ENCODE data around the gene RPL18A.

DNA sequence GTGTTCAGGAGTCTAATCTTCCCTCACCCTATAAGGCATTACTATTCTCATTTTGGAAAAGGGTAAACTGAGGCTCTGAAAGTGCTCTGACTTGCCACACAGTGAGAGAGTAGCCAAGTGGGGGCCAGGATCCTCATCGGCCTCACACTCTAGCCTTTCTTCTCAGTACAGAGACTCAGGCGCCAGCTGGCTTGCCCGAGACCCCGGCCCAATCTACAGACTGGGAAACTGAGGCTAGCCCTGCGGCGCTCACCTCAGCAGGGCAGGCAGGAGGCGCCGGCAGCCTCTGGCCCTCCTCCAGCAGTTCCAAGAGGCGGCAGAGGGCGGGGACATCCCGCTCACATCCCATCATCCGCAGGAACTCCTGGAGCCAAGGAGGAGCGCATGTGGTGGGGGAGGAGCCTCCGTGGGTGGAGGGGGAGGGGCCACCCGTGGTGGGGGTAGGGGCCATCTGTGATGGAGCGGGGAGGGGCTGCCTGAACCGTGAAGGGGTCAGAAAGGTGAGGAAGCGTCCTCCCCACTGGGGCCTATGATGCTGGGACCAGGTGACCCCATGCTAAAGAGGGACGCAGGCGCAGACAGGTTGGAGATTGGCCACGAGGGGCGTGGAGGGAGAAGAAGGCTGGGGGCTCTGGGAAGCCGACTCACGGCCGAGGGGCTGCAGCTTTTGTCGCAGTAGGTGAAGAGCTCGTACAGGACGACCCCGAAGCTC is 29.7 kb upstream of the RPL18A start:
- no peak for TF ChIP-seq POLR2A (IDR thresholded peaks at IDR 0.05)
- TF ChIP-seq, protein P1, sequence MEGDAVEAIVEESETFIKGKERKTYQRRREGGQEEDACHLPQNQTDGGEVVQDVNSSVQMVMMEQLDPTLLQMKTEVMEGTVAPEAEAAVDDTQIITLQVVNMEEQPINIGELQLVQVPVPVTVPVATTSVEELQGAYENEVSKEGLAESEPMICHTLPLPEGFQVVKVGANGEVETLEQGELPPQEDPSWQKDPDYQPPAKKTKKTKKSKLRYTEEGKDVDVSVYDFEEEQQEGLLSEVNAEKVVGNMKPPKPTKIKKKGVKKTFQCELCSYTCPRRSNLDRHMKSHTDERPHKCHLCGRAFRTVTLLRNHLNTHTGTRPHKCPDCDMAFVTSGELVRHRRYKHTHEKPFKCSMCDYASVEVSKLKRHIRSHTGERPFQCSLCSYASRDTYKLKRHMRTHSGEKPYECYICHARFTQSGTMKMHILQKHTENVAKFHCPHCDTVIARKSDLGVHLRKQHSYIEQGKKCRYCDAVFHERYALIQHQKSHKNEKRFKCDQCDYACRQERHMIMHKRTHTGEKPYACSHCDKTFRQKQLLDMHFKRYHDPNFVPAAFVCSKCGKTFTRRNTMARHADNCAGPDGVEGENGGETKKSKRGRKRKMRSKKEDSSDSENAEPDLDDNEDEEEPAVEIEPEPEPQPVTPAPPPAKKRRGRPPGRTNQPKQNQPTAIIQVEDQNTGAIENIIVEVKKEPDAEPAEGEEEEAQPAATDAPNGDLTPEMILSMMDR (IDR thresholded peaks at IDR 0.05) = no peak
